Kidney epithelial cell (primary cell): ENCODE data around the gene WDHD1. TPM values are rescaled to one million over a fixed set of nuclear protein-coding genes. Genes with fewer than 3 reads are reported as not detected.
"Not testable (repeated sequence)": the region's sequence is repeated elsewhere in the genome, so short reads cannot be mapped to it uniquely, and the experiment has no call there.

Experiments used
- DNase-seq: peaks from one replicate; pipeline ENCODE4 v3.0.0-alpha.2; 2010; ENCODE audit warnings: low read depth
- H3K27me3 ChIP-seq: 2 replicates; pipeline ENCODE4 v1.6.0; 2011; ENCODE audit warnings: low read length; ENCODE audit not compliant: control insufficient read depth, insufficient read depth
- H3K36me3 ChIP-seq: 2 replicates; pipeline ENCODE4 v1.5.1; 2011; ENCODE audit warnings: low read length; ENCODE audit not compliant: control insufficient read depth, insufficient read depth
- H3K4me3 ChIP-seq: 2 replicates; pipeline ENCODE4 v1.5.1; 2011; ENCODE audit warnings: low read depth, mild to moderate bottlenecking, control low read depth, low read length
- CTCF ChIP-seq: IDR thresholded peaks from 2 replicates; pipeline ENCODE4 v1.5.1; 2011; ENCODE audit warnings: mild to moderate bottlenecking, moderate library complexity, low read length, control low read depth, inconsistent platforms; ENCODE audit not compliant: insufficient read depth, poor library complexity, severe bottlenecking
- total RNA-seq: library from RNA; depleted of rRNA; stranded (reverse); fragments of >200 nt; gene quantifications from 2 replicates; pipeline ENCODE4 v1.2.3, GENCODE V29; 2015

Gene WDHD1
- total RNA-seq, 1 donor from 2014 or later: 8.0 TPM

- H3K36me3 ChIP-seq: no peaks in the 10 kb centered on the region
- TF ChIP-seq CTCF: no peak
- no peaks in the 10 kb centered on the region for H3K27me3 ChIP-seq
- DNase-seq: no peak
- H3K4me3 ChIP-seq: no peak overlapping the region
Measured at GRCh38 chr14:55043528-55043927, 16.6 kb upstream of the WDHD1 start.

- Histone ChIP-seq H3K27me3 (no peaks in the 10 kb centered on the region), H3K4me3 (no peak overlapping the region), H3K36me3 (no peaks in the 10 kb centered on the region)
- no peak for DNase-seq
- no peak for TF ChIP-seq CTCF
Measured at GRCh38 chr14:55038708-55039107, 11.8 kb upstream of the WDHD1 start.

- DNase-seq, H3K27me3 ChIP-seq, H3K36me3 ChIP-seq: not testable (repeated sequence)
Measured at GRCh38 chr14:55037995-55038394, 11.1 kb upstream of the WDHD1 start.

GRCh38 chr14:55031190-55031589 is 4.3 kb upstream of the WDHD1 start:
- Histone ChIP-seq H3K27me3 (no peaks in the 10 kb centered on the region), H3K4me3 (no peak overlapping the region), H3K36me3 (no peaks in the 10 kb centered on the region)
- no peak for TF ChIP-seq CTCF
- no peak for DNase-seq

More at GRCh38 chr14:55037995-55038394, 11.1 kb upstream of the WDHD1 start:
- H3K4me3 ChIP-seq: not testable (repeated sequence)

- Histone ChIP-seq H3K4me3 (peak overlapping the region; percentile 96), H3K27me3 (no peaks in the 10 kb centered on the region), H3K36me3 (no peaks in the 10 kb centered on the region)
- TF ChIP-seq CTCF: no peak
- DNase-seq: no peak
Measured at GRCh38 chr14:55028476-55028875, 1.6 kb upstream of the WDHD1 start.

- DNase-seq: no peak
- Histone ChIP-seq H3K27me3 (no peaks in the 10 kb centered on the region), H3K36me3 (no peaks in the 10 kb centered on the region), H3K4me3 (peak overlapping the region; percentile 96)
- TF ChIP-seq CTCF: no peak
Measured at GRCh38 chr14:55028066-55028465, 1.2 kb upstream of the WDHD1 start.
